ENCODE data around the gene B3GALT6.
"Not testable (repeated sequence)": the region's sequence is repeated elsewhere in the genome, so short reads cannot be mapped to it uniquely, and the experiment has no call there.

B3GALT6 gene

GRCh38 chr1:1242461-1243265 is 10.6 kb downstream of the B3GALT6 start:
- Histone ChIP-seq H3K4me3 (ENCODE audit: extremely low read depth, insufficient read depth, low read length, poor library complexity, severe bottlenecking) (no peak overlapping the region), H3K4me1 (ENCODE audit: control insufficient read depth, insufficient read depth, low read length, poor library complexity, severe bottlenecking) (peaks cover 6% of the 10 kb centered on the region), H3K36me3 (ENCODE audit: control insufficient read depth, insufficient read depth, low read length) (peaks cover 3% of the 10 kb centered on the region), H3K9me3 (ENCODE audit: control insufficient read depth, low read length) (no peaks in the 10 kb centered on the region), H3K27ac (ENCODE audit: low read depth, low read length, severe bottlenecking) (no peak overlapping the region)
- WGBS, 2 experiments (ENCODE audit: insufficient coverage in 2 of 2) = 94% methylated on average over 30 to 36 of the region's 41 CpGs

- Histone ChIP-seq H3K9me3 (ENCODE audit: control insufficient read depth, low read length) (no peaks in the 10 kb centered on the region), H3K4me3 (ENCODE audit: extremely low read depth, insufficient read depth, low read length, poor library complexity, severe bottlenecking) (no peak overlapping the region), H3K4me1 (ENCODE audit: control insufficient read depth, insufficient read depth, low read length, poor library complexity, severe bottlenecking) (peaks cover 4% of the 10 kb centered on the region), H3K36me3 (ENCODE audit: control insufficient read depth, insufficient read depth, low read length) (peaks cover 3% of the 10 kb centered on the region), H3K27ac (ENCODE audit: low read depth, low read length, severe bottlenecking) (no peak overlapping the region)
- WGBS, 2 experiments (ENCODE audit: insufficient coverage in 2 of 2) = 95 to 96% methylated on average over 21 to 22 of the region's 23 CpGs
Measured at GRCh38 chr1:1243266-1243660, 11.2 kb downstream of the B3GALT6 start.

- Histone ChIP-seq H3K4me3 (ENCODE audit: extremely low read depth, insufficient read depth, low read length, poor library complexity, severe bottlenecking) (no peak overlapping the region), H3K9me3 (ENCODE audit: control insufficient read depth, low read length) (no peaks in the 10 kb centered on the region), H3K4me1 (ENCODE audit: control insufficient read depth, insufficient read depth, low read length, poor library complexity, severe bottlenecking) (peaks cover 4% of the 10 kb centered on the region), H3K27ac (ENCODE audit: low read depth, low read length, severe bottlenecking) (no peak overlapping the region), H3K36me3 (ENCODE audit: control insufficient read depth, insufficient read depth, low read length) (peaks cover 3% of the 10 kb centered on the region)
- 81 to 87% methylated on average over 18 to 23 of the region's 23 CpGs for WGBS, 2 experiments (ENCODE audit: insufficient coverage in 2 of 2)
Measured at GRCh38 chr1:1243807-1244191, 11.8 kb downstream of the B3GALT6 start.

- Histone ChIP-seq H3K4me3 (ENCODE audit: extremely low read depth, insufficient read depth, low read length, poor library complexity, severe bottlenecking) (no peak overlapping the region), H3K36me3 (ENCODE audit: control insufficient read depth, insufficient read depth, low read length) (peaks cover 3% of the 10 kb centered on the region), H3K9me3 (ENCODE audit: control insufficient read depth, low read length) (no peaks in the 10 kb centered on the region), H3K27ac (ENCODE audit: low read depth, low read length, severe bottlenecking) (no peak overlapping the region), H3K4me1 (ENCODE audit: control insufficient read depth, insufficient read depth, low read length, poor library complexity, severe bottlenecking) (peaks cover 4% of the 10 kb centered on the region)
- WGBS, 2 experiments (ENCODE audit: insufficient coverage in 2 of 2) = 85 to 91% methylated on average over 20 to 30 of the region's 30 CpGs
Measured at GRCh38 chr1:1244192-1244811, 12.3 kb downstream of the B3GALT6 start.

- Histone ChIP-seq H3K4me1 (ENCODE audit: control insufficient read depth, insufficient read depth, low read length, poor library complexity, severe bottlenecking) (no peaks in the 10 kb centered on the region), H3K27ac (ENCODE audit: low read depth, low read length, severe bottlenecking) (no peak overlapping the region), H3K9me3 (ENCODE audit: control insufficient read depth, low read length) (no peaks in the 10 kb centered on the region), H3K36me3 (ENCODE audit: control insufficient read depth, insufficient read depth, low read length) (peaks cover 3% of the 10 kb centered on the region), H3K4me3 (ENCODE audit: extremely low read depth, insufficient read depth, low read length, poor library complexity, severe bottlenecking) (no peak overlapping the region)
- 91 to 94% methylated on average over 17 to 21 of the region's 23 CpGs for WGBS, 2 experiments (ENCODE audit: insufficient coverage in 2 of 2)
Measured at GRCh38 chr1:1245178-1245816, 13.3 kb downstream of the B3GALT6 start.

GRCh38 chr1:1245817-1246576 is 14.0 kb downstream of the B3GALT6 start:
- peaks cover 7% of the 10 kb centered on the region for H3K36me3 ChIP-seq (ENCODE audit: control insufficient read depth, insufficient read depth, low read length)
- H3K4me3 ChIP-seq (ENCODE audit: extremely low read depth, insufficient read depth, low read length, poor library complexity, severe bottlenecking) = no peak overlapping the region
- H3K4me1 ChIP-seq (ENCODE audit: control insufficient read depth, insufficient read depth, low read length, poor library complexity, severe bottlenecking) = peaks cover 6% of the 10 kb centered on the region
- H3K27ac ChIP-seq (ENCODE audit: low read depth, low read length, severe bottlenecking) = no peak overlapping the region
- 48 to 54% methylated on average over 39 to 40 of the region's 45 CpGs for WGBS, 2 experiments (ENCODE audit: insufficient coverage in 2 of 2)
- no peaks in the 10 kb centered on the region for H3K9me3 ChIP-seq (ENCODE audit: control insufficient read depth, low read length)

- peaks cover 8% of the 10 kb centered on the region for H3K4me1 ChIP-seq (ENCODE audit: control insufficient read depth, insufficient read depth, low read length, poor library complexity, severe bottlenecking)
- 12 to 18% methylated on average over 51 to 62 of the region's 74 CpGs for WGBS, 2 experiments (ENCODE audit: insufficient coverage in 2 of 2)
- peaks cover 8% of the 10 kb centered on the region for H3K36me3 ChIP-seq (ENCODE audit: control insufficient read depth, insufficient read depth, low read length)
- no peaks in the 10 kb centered on the region for H3K9me3 ChIP-seq (ENCODE audit: control insufficient read depth, low read length)
- H3K27ac ChIP-seq (ENCODE audit: low read depth, low read length, severe bottlenecking) = no peak within 1 kb of the TSS
- H3K4me3 ChIP-seq (ENCODE audit: extremely low read depth, insufficient read depth, low read length, poor library complexity, severe bottlenecking) = no peak within 1 kb of the TSS
Measured at GRCh38 chr1:1246577-1247340, 14.7 kb downstream of the B3GALT6 start, which contains the start of gene C1QTNF12. Gene C1QTNF12 (minus strand): TSS chr1:1246722. CDS start chr1:1246690, 32 bp downstream.

- no peak overlapping the region for H3K27ac ChIP-seq (ENCODE audit: low read depth, low read length, severe bottlenecking)
- WGBS, 2 experiments (ENCODE audit: insufficient coverage in 2 of 2) = 81 to 82% methylated on average over 19 to 20 of the region's 25 CpGs
- H3K36me3 ChIP-seq (ENCODE audit: control insufficient read depth, insufficient read depth, low read length) = peaks cover 15% of the 10 kb centered on the region
- no peak overlapping the region for H3K4me3 ChIP-seq (ENCODE audit: extremely low read depth, insufficient read depth, low read length, poor library complexity, severe bottlenecking)
- H3K9me3 ChIP-seq (ENCODE audit: control insufficient read depth, low read length) = no peaks in the 10 kb centered on the region
- peaks cover 8% of the 10 kb centered on the region for H3K4me1 ChIP-seq (ENCODE audit: control insufficient read depth, insufficient read depth, low read length, poor library complexity, severe bottlenecking)
Measured at GRCh38 chr1:1247341-1247913, 15.4 kb downstream of the B3GALT6 start.

GRCh38 chr1:1248009-1248913 is 16.2 kb downstream of the B3GALT6 start:
- not testable (repeated sequence) for H3K27ac ChIP-seq (ENCODE audit: low read depth, low read length, severe bottlenecking); H3K4me3 ChIP-seq (ENCODE audit: extremely low read depth, insufficient read depth, low read length, poor library complexity, severe bottlenecking); H3K9me3 ChIP-seq (ENCODE audit: control insufficient read depth, low read length); H3K4me1 ChIP-seq (ENCODE audit: control insufficient read depth, insufficient read depth, low read length, poor library complexity, severe bottlenecking)
- peaks cover 22% of the 10 kb centered on the region for H3K36me3 ChIP-seq (ENCODE audit: control insufficient read depth, insufficient read depth, low read length)
- WGBS, 2 experiments (ENCODE audit: insufficient coverage in 2 of 2) = 95% methylated on average over 7 to 12 of the region's 21 CpGs

All from mesodermal cell (in vitro differentiated cells).